Keratinocyte (primary cell): ENCODE results near the gene XCL1.

Experiments used
- EZH2 ChIP-seq: IDR thresholded peaks from one replicate; pipeline ENCODE4 v1.6.1; 2012; ENCODE audit warnings: inconsistent platforms, mild to moderate bottlenecking, low read length, moderate library complexity
- TF ChIP-seq, protein P1 (sequence below), 3 experiments: IDR thresholded peaks in 1 of 3; conservative IDR thresholded peaks in 1 of 3; optimal IDR thresholded peaks in 1 of 3; 2 replicates in 2 of 3; 3 replicates in 1 of 3; pipeline versions ENCODE3 to v1.5.1; 2011; ENCODE audit warnings: low read length in 3 of 3, mild to moderate bottlenecking in 3 of 3, moderate library complexity in 2 of 3, control low read depth in 1 of 3, inconsistent platforms in 1 of 3; ENCODE audit not compliant: insufficient read depth in 2 of 3; ENCODE audit errors: extremely low read depth in 1 of 3

DNA sequence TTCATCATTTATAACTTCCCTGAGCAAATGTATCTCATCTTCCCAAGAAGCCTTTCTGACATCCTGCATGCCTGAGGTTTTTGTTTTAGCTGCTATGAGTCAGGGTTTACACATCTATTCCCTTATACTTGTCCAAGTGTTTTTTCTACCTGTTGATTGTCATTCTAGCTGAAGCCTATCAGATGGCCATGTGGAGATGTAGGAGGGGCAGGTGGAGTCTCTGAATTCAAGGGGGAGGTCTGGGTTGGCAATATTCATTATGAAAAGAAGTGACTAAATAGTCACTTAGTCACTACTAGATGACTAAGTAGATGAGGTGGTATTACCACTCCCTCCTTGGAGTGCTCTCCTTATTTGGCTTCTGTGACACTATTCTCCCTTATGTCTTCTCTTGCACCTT is 52.4 kb downstream of the XCL1 start:
- TF ChIP-seq EZH2: no peak
- TF ChIP-seq, protein P1, sequence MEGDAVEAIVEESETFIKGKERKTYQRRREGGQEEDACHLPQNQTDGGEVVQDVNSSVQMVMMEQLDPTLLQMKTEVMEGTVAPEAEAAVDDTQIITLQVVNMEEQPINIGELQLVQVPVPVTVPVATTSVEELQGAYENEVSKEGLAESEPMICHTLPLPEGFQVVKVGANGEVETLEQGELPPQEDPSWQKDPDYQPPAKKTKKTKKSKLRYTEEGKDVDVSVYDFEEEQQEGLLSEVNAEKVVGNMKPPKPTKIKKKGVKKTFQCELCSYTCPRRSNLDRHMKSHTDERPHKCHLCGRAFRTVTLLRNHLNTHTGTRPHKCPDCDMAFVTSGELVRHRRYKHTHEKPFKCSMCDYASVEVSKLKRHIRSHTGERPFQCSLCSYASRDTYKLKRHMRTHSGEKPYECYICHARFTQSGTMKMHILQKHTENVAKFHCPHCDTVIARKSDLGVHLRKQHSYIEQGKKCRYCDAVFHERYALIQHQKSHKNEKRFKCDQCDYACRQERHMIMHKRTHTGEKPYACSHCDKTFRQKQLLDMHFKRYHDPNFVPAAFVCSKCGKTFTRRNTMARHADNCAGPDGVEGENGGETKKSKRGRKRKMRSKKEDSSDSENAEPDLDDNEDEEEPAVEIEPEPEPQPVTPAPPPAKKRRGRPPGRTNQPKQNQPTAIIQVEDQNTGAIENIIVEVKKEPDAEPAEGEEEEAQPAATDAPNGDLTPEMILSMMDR (optimal IDR thresholded peaks at IDR 0.05 in 1 of 3, IDR thresholded peaks at IDR 0.05 in 1 of 3, conservative IDR thresholded peaks at IDR 0.05 in 1 of 3; ENCODE audit: extremely low read depth in 1 of 3, insufficient read depth in 2 of 3, low read length in 3 of 3): no peak
